Measurements from ENCODE around the gene TIMP1. TPM values are rescaled to one million over a fixed set of nuclear protein-coding genes. Genes with fewer than 3 reads are reported as not detected.

Gene TIMP1
- total RNA-seq, 1 donor from 2014 or later = 118 TPM

DNA sequence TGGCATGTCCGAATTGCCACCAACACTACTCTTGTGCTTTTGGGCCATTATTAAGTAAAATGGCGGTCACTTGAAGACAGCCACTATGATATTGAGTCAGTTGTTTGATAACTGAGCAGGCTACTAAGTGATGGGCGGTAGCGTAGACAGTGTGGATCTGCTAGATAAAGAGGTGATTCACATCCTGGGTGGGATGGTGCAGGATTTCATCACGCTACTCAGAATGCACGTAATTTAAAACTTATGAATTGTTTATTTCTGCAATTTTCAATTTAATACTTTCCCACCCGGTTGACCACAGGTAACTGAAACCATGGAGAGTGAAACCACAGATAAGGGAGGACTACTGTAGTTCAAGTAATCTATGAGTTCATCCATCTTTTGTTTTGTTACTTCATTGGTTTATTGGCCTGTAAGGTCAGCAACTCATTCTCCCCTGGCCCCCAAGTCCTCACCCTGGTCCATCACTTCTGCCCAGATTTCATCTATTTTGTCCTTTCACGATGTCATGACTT lies 18.4 kb upstream of the TIMP1 start:
- DNase-seq (ENCODE audit: low read depth) = no peak
- no peak for TF ChIP-seq CTCF (IDR thresholded peaks at IDR 0.05; ENCODE audit: insufficient read depth, low read length, poor library complexity, severe bottlenecking)
- Histone ChIP-seq H3K27me3 (ENCODE audit: control insufficient read depth, insufficient read depth, low read length) (no peaks in the 10 kb centered on the region), H3K36me3 (ENCODE audit: control insufficient read depth, insufficient read depth, low read length) (no peaks in the 10 kb centered on the region), H3K4me3 (ENCODE audit: low read depth, low read length) (no peak overlapping the region)

DNA sequence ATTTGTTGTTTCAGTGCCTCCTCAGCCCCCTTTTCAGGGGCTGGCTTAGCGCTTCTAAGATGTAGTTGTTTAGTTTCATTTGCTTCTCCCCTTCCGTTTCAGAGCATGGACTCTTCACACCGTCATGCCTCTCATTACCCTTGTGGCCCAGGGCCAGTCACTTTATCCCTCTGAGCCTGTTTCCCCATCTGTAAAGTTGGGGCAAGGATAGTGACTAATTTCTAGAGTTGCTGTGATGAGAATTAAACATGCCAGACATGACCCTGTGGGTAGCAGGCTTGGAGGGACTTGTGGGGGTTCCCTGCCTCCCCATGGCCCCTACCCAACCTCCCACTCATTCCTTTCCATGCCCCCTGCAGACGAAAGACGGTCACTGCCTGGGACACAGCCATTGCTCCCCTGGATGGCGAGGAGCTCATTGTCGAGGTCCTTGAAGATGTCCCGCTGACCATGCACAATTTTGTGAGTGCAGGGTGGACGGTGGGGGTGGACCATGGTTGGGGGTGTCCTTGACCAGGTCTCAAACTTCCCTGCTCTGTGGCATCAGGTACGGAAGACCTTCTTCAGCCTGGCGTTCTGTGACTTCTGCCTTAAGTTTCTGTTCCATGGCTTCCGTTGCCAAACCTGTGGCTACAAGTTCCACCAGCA lies 17.7 kb upstream of the TIMP1 start:
- no peaks in the 10 kb centered on the region for H3K36me3 ChIP-seq (ENCODE audit: control insufficient read depth, insufficient read depth, low read length)
- TF ChIP-seq CTCF (IDR thresholded peaks at IDR 0.05; ENCODE audit: insufficient read depth, low read length, poor library complexity, severe bottlenecking) = no peak
- H3K4me3 ChIP-seq (ENCODE audit: low read depth, low read length) = no peak overlapping the region
- no peak for DNase-seq (ENCODE audit: low read depth)
- no peaks in the 10 kb centered on the region for H3K27me3 ChIP-seq (ENCODE audit: control insufficient read depth, insufficient read depth, low read length)

- Histone ChIP-seq H3K36me3 (ENCODE audit: control insufficient read depth, insufficient read depth, low read length) (no peaks in the 10 kb centered on the region), H3K27me3 (ENCODE audit: control insufficient read depth, insufficient read depth, low read length) (no peaks in the 10 kb centered on the region), H3K4me3 (ENCODE audit: low read depth, low read length) (no peak overlapping the region)
- TF ChIP-seq CTCF (IDR thresholded peaks at IDR 0.05; ENCODE audit: insufficient read depth, low read length, poor library complexity, severe bottlenecking) = no peak
- DNase-seq (ENCODE audit: low read depth) = no peak
Observed at GRCh38 chrX:47566841-47567240, 15.4 kb upstream of the TIMP1 start.

DNA sequence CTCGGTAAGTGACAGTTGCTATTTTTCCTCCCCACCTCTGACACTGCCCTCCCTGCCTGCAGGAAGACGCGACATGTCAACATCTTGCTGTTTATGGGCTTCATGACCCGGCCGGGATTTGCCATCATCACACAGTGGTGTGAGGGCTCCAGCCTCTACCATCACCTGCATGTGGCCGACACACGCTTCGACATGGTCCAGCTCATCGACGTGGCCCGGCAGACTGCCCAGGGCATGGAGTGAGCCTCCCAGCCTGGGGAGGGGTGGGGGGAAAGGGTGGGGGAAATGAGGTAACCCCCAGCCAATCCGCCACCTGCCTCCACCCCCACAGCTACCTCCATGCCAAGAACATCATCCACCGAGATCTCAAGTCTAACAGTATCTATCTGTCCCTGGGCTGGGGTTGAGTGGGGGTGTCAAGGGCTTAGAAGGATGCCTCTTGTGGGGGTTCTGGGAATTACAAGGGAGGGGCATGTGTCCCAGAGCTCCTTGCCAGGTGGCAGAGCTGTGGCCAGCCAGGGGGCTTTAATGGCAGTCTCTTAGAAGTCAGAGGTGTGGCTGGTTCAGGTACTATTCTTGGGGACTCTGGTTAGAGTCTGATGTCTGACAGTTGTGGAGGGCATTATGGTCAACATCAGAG lies 13.5 kb upstream of the TIMP1 start:
- H3K27me3 ChIP-seq (ENCODE audit: control insufficient read depth, insufficient read depth, low read length) = no peaks in the 10 kb centered on the region
- TF ChIP-seq CTCF (IDR thresholded peaks at IDR 0.05; ENCODE audit: insufficient read depth, low read length, poor library complexity, severe bottlenecking) = peak; percentile 24
- DNase-seq (ENCODE audit: low read depth) = no peak
- no peak overlapping the region for H3K4me3 ChIP-seq (ENCODE audit: low read depth, low read length)
- H3K36me3 ChIP-seq (ENCODE audit: control insufficient read depth, insufficient read depth, low read length) = no peaks in the 10 kb centered on the region

GRCh38 chrX:47570794-47571193 lies 11.4 kb upstream of the TIMP1 start:
- no peak for TF ChIP-seq CTCF (IDR thresholded peaks at IDR 0.05; ENCODE audit: insufficient read depth, low read length, poor library complexity, severe bottlenecking)
- no peak for DNase-seq (ENCODE audit: low read depth)
- Histone ChIP-seq H3K36me3 (ENCODE audit: control insufficient read depth, insufficient read depth, low read length) (no peaks in the 10 kb centered on the region), H3K4me3 (ENCODE audit: low read depth, low read length) (no peak overlapping the region), H3K27me3 (ENCODE audit: control insufficient read depth, insufficient read depth, low read length) (no peaks in the 10 kb centered on the region)

All from kidney epithelial cell (primary cell).